Umbilical cord (tissue), 2 donors: ENCODE results near the gene F2RL1. TPM values are rescaled to one million over a fixed set of nuclear protein-coding genes. Genes with fewer than 3 reads are reported as not detected.
A peak's percentile ranks its signal among the peaks of the same experiment; 100 is the strongest.
"Not testable (repeated sequence)": the region's sequence is repeated elsewhere in the genome, so short reads cannot be mapped to it uniquely, and the experiment has no call there.

ENCODE experiments used
- DNase-seq: peaks from one replicate; pipeline ENCODE4 v3.0.0-alpha.2; 2015; ENCODE audit warnings: low spot score
- total RNA-seq: library from RNA; depleted of rRNA; stranded (reverse); fragments of >200 nt; gene quantifications from one replicate; pipeline ENCODE4 v1.2.3, GENCODE V29; 2014; ENCODE audit warnings: low replicate concordance; ENCODE audit not compliant: insufficient read depth

Gene F2RL1
- total RNA-seq, 1 donor from 2014 or later = 3.9 TPM

DNA sequence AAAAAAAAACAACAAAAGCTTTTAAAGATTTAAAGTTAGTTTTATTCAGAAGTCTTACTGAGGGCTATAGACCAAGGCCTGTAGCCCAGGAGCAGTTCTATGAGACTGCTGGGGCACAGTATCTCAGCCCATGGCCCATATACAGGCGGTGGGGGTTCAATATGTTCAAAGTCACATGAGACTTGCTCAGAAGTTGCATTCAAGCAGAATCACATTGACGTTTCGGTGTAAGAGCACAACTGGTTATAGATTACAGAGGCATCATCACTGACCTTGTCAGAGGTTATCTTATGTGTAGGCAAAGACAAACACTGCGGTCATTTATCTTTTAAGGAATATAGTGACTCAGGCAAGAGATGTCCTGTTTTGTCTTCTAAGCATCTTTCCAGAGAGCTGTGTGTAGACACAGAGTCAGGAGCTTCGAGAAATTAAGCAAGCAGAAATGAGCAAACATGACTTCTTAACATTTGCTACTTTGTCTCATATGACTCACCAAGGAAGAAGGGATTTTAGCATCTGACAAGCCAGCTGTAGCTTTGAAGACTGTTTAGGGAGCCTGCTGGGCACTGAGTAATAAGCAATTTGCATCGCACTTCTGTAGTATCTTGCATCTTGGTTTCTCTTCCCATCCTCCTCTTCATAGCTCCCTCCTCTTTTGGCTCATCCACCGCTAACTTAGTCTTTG lies 12.9 kb upstream of the F2RL1 start:
- peak; percentile 88 for DNase-seq

DNA sequence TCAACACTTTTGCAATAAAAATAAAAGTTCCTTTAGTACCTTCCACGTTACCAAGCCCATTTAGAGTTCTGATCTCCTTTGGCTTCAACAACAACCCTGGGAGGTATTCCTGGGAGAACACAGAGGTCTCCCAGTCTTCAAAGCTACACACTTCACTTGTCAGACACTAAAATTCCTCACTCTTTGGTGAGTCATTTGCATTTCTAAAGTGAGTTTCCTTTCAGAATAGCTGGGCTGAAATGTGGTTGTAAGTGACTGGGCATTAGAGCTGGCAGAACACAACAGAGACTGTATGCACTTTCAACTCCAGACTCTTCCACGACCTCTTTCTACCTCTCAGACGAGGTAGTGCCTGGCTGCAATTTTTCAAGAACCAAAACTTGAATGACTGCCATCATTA lies 11.5 kb upstream of the F2RL1 start:
- no peak for DNase-seq

DNA sequence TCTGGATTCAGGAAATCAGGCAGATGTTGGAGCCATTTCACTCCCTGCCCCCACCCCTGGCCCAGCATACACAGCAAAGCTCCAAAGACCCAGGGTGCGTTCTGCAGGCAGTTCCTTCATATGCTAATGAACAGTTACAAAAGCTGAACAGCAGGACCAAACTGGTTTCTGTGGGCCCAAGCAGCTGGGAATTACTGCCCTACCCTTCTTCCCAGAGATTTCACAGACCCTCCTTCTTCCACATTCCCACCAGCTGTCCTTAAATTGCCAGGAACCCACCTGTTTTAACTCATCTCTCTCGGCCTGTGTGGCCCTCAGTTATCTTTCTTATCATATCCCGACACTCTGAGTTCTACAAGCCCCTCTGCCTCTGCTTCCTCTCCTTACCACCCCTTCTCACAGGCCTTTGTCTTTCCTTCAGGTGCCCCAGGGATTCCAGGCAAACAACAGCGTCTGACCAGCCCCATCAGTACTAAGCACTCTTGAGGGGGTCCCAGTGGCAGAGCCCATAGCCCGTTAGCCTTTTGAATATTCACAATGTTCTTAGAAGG lies 10.6 kb upstream of the F2RL1 start:
- DNase-seq = no peak

DNA sequence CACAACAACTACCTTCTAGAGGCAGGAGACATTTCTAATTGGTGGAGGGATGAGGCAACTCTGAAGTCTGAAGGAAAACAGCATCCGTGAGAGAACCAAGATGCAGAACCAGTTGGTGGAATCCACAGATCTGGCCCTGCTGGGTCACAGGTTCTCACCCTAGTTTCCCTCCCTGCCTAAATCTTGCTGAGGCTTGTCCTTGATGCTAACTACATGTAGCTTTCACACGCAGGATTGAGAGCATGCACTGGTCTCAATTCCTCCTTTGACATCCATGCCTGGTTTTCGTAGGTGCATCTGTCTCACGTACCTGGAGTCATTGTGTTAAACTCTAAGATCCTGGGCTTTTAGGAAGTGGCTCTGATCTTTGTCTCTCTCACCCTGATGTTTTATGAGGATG lies 9.7 kb upstream of the F2RL1 start:
- DNase-seq = no peak

DNA sequence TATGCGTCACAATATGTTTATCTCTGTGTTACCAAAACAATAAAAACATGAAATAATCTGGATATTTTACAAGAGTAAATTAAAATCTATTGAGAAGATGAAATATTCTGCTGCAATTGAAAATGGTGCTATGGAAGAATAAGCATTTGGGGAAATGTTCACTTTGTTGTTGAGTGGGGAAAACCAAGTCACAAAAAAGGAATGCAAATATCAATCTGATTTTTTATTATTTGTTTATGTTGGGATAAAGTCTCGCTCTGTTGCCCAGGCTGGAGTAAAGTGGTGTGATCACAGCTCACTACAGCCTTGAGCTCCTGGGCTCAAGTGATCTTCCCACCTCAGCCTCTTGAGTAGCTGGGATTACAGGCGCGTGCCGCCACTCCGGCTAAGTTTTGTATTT lies 8.6 kb upstream of the F2RL1 start:
- DNase-seq = no peak

DNA sequence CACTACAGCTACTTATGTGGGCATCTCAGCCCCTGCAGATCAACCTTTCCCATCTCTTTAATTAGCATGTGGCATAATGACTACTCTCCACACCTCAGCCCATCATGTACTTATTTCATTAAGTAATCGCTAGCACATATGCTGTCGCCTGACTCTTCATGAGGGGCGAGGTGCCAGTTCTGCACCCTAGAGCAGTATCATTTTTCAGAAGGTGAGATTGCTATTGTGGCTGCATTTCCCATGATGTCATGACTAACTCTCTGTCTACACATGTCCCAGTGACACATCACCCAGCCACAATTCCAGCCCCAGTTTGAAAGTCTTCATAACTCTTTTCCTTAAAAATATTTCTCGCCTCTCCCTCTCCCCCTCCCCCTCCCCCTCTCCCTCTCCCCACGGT lies 7.6 kb upstream of the F2RL1 start:
- DNase-seq = no peak

DNA sequence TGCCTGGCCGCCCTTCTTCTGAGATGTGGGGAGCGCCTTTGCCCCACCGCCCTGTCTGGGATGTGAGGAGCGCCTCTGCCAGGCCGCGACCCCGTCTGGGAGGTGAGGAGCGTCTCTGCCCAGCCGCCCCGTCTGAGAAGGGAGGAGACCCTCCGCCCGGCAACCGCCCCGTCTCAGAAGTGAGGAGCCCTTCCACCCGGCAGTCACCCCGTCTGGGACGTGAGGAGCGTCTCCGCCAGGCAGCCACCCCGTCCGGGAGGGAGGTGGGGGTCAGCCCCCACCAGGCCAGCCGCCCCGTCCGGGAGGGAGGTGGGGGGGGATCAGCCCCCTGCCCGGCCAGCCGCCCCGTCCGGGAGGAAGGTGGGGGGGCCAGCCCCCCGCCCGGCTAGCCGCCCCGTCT lies 6.6 kb upstream of the F2RL1 start:
- not testable (repeated sequence) for DNase-seq

DNA sequence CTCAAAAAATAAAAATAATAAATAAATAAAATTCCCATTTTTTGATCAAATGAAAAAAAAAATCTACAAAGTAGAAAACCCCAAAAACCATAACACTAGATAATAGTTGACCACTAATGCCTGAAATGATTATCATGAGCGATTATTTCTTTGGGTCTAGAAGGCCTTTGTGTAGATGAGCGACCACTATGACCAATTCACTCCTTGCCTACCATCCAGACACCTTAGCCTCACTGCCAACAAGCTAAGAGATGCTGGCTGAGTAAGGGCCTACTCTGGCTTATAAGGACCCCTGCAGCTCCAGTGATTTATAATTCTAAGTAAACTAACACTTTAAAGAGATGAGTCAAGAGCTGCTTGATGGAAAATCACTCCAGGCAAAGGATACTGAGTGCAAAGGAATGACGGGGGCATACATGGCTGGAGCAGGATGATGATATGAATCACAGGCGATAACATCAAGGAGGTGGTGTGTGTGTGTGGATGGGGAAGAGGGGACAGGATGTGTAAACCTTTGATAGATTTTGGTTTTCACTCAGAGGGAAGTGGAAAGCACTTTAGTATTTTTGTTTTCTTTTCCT lies 4.8 kb upstream of the F2RL1 start:
- no peak for DNase-seq

DNA sequence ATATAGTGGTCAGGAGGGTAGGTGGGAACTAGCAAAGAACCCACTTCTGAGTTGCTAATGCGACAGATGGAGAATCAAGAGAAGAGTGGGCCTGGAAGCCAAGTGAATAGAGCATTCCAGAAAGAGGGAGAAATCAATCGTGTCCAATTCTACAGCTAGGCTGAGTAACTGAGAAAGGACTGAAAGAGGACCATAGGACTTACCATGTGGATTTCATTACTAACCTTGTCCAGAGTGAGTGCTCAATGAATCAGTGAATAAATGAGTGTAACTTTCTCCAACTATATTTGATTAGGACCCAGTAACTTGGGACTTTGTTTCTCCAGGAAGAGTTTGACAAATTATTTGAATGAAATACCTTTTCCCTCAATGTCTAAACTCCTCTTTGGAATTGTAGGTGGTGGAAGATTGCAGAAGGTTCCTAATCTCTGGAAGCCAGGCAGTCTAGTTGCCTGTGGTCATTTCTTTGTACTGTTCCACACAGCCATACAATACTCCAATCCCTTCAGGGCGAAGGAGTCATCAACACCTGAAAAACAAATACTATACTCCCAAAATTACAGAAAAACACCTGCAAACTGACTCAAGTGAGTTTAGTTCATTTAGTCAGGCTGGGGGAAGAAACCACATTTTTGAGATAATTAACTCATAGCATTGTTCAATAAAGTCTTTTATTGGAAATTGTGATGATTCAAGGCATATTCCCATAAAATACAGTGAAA lies 2.6 kb upstream of the F2RL1 start:
- no peak for DNase-seq

DNA sequence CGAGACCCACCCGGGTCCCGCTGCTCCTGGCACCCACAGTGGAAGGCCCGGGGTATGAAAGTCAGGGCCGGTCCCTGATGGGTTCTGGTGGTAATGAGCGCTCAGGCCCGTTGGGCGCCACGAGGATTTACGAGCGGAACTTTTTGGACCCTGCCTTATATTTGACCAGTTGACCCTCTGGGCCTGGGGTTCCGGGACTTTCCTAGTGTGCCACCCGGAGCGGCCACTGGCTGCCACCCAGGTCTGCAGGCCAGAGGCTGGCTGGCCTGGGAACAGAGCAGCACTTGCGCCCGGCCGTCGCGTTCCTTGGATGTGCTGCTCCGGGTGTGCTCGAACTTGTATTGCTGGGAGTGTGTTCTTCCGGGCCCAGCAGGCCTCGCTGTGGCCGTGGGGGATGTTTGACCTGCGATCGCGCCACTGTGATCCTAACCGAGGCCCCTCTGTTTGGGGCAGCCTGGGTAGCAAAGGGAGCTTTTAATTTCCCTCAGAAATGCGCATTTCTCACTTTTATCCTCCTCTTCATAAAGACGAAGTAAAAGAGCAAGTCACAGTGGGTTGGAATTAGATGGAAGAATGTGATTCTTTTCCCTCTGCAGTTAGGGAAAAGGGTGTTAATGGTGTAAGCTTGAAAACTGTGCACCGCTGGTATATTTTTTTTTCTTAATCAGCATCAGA lies 1.2 kb downstream of the F2RL1 start:
- no peak for DNase-seq

DNA sequence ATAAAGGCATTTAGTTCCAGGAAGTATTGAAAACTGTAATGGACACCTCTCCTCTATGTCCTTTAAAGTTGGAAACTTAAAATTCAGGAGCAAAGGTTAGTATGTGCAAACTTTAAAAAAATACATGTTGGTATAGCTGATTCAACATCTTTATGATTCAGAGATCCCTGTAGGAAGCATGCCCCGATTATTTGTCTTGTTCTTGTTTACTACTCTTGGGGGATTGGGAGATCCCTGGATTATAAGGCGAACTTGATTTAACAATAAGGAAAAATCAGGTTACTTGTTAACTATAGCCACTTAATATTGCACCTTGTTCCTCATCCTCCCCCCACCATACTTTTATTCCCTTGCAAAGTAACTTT lies 1.7 kb downstream of the F2RL1 start:
- no peak for DNase-seq

DNA sequence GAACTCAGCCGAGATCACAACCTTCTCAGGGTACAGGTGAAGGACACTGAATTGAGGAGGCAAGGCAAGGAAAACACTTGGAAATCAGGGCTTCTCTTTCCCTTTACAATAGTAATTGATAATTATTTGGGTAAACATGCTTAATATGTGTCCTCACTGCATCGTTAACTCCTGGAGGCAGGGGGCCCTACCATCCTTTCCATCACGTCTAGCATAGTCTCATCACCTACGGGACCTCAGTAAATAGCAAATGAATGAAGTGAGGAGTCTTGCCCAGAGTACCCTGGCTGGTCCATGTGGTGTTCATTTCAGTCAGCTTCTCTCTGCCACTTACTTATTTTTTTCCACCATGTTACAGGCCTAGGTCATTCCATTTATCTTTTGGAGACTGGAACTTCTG lies 2.3 kb downstream of the F2RL1 start:
- no peak for DNase-seq

DNA sequence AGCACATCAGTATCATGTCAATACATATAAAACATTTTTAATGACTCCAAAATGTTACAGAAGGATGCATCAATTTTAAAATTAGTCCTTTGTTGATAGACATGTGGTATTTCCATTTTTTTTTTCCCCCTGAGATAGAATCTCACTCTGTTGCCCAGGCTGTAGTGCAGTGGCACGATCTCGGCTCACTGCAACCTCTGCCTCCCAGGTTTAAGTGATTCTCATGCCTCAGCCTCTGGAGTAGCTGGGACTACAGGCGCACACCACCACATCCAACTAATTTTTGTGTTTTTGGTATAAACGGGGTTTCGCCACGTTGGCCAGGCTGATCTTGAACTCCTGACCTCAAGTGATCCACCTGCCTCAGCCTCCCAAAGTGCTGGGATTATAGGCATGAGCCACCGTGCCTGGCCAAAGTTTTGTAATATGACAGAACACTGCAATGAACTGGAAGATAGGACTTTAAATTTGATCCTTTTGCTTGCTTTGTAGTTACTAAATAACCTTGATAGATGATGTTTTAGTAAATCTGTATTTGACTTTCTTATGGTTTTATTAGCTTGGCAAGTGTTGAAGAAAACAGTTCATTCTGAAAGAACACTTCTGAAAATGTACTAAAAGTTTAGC lies 3.4 kb downstream of the F2RL1 start:
- not testable (repeated sequence) for DNase-seq

DNA sequence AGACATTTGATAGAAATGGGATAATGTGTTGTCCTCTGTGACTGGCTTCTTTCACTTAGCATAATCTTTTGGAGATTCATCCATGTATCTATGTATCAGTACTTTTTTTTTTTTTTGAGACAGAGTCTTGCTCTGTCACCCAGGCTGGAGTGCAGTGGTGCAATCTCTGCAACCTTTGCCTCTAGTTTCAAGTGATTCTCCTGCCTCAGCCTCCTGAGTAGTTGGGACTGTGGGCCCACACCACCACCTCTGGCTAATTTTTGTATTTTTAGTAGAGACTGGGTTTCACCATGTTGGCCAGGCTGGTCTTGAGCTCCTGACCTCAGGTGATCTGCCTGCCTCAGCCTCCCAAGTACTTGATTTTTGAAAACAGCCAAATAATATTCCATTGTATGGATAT lies 7.6 kb downstream of the F2RL1 start:
- not testable (repeated sequence) for DNase-seq

DNA sequence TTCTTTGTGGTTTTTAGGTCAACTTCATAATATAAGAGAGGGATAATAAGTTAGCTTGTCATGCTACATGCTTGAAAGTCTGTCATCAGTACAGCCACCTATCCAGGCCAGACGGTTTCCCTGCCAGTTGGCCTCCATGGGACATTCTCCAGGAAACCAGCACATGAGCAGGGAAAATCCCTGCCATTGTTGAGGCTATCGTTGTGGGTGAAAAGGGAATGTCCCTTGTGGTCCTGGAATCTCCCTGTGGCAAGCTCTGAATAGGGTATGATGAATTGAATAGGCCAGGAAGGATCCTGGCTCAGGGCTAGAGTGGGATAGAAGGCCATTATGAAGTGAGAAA lies 12.3 kb downstream of the F2RL1 start:
- no peak for DNase-seq

DNA sequence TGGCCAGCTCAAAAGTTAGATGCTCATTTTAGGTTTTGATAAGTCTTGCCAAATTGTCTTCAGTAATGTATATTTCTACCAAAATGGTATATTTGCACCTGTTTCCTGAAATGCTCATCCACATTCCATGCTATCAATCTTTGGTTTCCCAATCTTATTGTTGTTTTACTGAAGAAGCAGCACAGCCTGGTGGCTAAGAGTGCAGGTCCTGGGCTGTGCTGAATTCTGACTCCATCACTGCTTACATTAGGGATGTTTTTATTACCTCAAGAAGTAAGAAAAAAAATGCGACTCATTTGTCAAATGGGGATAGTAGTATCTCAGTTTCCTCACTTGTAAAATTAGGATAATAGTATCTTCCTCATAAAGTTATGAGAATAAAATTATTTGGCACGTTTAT lies 17.4 kb downstream of the F2RL1 start:
- DNase-seq = no peak

DNA sequence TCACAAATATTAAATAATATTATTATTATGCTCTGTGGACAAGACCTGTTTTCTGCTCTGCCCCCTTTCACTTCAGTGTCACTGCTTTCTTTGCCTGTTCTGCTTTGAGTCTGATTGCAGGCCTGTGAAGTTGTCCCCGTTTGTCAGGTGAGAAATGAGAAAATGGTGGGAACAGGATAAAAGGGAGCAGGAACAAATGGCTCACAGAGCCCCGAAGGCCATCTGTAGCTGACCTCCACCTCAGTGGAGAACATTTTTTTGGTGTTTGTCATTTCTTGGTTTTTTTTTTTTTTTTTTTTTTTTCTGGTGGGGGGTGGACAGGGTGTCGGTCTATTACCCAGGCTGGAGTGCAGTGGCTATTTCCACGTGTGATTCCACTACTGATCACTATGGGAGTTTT lies 17.8 kb downstream of the F2RL1 start:
- no peak for DNase-seq

DNA sequence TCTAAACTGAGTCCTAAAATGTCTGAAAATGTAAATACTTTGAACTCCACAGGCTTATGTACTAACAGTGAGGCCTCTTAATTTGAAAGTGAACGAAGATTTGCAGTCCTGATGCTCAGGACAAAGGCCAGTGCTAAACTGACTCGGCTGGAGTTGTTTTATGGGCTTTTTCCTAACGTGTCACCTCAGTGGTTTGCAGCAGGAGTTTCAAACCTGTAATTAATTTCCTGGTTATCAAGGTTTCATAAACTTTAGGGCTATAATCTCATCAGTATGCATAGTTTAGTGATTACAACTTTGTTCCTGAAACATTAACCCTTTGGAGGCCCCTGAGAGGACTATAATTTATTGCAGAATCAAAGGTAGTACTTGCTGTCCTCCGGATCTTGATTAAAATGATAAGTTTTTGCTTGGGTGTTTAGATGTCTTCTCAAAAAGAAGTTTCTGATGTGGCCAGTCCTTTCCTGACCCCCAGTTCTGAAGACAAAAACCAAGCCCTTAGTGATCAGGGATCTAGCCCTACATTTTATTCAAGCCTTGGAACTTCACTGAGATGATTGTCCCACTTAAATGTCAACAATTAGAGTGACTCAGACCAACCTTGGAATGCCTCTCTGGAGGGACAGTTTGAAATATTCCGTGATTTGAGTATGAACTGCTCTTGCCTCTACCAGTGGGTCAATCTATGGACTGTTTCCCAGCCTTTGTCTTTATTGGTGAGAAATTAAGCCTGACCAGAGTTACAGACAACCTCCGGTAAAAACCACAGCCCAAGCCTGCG lies 19.8 kb downstream of the F2RL1 start:
- DNase-seq = no peak

DNA sequence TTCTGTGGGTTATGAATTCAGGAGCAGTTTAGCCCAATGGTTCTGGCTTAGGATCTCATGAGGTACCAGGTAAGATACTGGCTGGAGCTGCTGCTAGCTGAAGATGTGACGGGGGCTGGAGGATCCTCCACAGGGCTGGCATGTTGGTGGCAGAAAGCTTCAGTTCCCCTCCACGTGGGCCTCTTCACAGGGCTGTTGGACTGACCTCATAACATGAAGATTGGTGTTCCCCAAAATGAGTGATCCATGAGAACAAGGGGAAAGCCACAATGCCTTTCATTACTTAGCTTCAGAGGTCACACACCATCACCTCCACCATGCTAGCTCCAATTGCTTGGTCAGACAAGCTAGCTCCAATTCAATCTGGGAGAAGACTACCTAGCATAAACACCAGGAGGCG lies 22.5 kb downstream of the F2RL1 start:
- DNase-seq = no peak

DNA sequence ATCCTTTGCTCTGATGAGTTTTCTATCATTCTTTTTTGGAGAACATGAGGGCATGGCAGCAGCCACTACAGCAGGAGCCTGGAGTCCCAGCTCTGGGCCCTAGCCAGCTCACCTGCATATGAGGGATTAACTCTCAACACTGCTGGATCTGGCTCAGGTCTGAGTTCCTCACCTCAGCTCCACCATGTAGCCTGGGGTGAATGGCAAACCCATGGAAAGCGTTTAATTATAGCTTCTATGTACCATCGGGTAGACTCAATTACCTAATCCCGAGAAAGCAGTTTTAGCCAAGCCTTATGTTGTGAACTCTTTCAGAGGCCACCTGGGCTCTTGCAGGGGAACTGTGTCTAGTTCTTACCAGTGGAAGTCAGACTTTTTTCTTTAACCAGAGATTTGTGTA lies 27.1 kb downstream of the F2RL1 start:
- no peak for DNase-seq
